Stimulated activated CD8-positive, alpha-beta memory T cell treated with anti-CD3 and anti-CD28 coated beads, Interleukin-12 subunit alpha, Interleukin-12 subunit beta, amount 100 ng/mL, for 24 hours (primary cell): ENCODE measurements around the gene AKAP7.
"Not testable (repeated sequence)": the region's sequence is repeated elsewhere in the genome, so short reads cannot be mapped to it uniquely, and the experiment has no call there.

Experiments used
- DNase-seq: peaks from one replicate; pipeline ENCODE4 v3.0.0-alpha.2; 2020; ENCODE audit errors: extremely low read depth

AKAP7 gene

DNA sequence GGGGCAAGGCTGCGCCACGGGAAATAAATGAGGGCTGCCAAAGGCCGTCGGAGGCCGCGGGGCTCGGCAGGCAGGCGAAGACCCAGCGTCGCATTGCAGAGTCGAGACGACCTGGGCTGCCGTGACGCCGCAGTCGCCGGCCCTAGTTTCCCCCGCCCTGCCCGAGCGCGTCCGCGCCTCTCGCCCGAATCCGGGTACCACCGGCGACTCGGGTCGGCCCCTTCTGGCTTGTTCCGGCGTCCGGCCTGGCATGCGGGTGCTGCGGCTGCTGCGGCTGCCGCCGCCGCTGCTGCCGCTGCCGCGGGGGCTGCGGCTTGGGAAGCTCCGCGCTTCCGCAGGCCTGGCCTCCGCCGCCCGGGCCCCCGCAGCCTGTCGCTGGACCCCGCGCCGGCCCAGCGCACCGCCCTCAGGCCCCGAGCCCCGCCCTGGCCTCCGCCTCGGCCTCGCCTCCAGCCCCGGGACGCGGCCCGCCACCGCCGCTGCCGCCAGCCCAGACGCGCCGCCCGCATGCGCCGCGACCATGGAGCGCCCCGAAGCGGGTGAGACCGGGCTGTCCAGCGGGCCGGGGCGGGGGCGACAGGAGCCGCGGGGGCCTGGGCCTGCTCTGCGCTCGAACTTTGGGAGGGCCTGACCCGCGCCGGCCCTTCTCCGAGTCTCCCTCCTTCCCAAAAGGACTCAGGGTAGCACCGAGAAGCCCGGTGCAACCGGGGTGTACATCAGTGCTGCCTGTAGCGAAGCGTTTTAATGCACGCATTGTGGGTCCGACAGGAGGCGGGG is at the start of gene AKAP7:
AKAP7 (plus strand) TSS at position 224 of the 777 bp plus-strand sequence; CDS start at position 521, 297 bp downstream.
- DNase-seq, result peak; percentile 26

DNA sequence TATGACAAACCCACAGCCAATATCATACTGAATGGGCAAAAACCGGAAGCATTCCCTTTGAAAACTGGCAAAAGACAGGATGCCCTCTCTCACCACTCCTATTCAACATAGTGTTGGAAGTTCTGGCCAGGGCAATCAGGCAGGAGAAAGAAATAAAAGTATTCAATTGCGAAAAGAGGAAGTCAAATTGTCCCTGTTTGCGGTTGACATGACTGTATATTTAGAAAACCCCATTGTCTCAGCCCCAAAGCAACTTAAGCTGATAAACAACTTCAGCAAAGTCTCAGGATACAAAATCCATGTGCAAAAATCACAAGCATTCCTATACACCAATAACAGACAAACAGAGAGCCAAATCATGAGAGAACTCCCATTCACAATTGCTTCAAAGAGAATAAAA is 44.9 kb upstream of the AKAP7 start:
- not testable (repeated sequence) for DNase-seq

DNA sequence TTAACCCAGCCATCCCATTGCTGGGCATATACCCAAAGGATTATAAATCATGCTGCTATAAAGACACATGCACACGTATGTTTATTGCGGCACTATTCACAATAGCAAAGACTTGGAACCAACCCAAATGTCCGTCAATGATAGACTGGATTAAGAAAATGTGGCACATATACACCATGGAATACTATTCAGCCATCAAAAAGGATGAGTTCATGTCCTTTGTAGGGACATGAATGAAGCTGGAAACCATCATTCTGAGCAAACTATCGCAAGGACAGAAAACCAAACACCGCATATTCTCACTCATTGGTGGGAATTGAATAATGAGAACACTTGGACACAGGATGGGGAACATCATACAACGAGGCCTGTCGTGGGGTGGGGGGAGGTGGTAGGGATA is 43.3 kb upstream of the AKAP7 start:
- not testable (repeated sequence) for DNase-seq

DNA sequence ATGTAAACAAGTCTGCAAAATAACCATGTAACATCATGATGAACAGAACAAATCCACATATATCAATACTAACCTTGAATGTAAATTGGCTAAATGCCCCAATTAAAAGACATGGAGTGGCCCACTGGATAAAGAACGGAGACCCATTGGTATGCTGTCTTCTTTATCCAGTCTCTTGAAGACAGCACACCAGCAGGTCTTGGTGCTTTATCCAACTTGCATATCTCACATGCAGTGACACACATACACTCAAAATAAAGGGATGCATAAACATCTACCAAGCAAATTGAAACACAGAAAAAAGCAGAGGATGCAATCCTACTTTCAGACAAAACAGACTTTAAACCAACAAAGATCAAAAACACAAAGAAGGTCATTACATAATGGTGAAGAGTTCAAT is 41.9 kb upstream of the AKAP7 start:
- no peak for DNase-seq

DNA sequence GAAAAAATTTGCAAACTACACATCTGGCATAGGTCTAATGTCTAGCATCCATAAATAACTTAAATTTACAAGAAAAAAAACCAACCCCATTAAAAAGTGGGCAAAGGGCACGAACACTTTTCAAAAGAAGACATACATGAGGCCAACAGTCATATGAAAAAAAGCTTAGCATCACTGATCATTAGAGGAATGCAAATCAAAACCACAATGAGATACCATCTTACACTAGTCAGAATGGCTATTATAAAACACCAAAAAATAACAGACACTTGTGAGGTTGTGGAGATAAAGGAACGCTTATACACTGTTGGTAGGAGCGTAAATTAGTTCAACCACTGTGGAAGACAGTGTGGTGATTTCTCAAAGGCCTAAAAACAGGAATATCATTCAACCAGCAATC is 38.5 kb upstream of the AKAP7 start:
- DNase-seq, result no peak

DNA sequence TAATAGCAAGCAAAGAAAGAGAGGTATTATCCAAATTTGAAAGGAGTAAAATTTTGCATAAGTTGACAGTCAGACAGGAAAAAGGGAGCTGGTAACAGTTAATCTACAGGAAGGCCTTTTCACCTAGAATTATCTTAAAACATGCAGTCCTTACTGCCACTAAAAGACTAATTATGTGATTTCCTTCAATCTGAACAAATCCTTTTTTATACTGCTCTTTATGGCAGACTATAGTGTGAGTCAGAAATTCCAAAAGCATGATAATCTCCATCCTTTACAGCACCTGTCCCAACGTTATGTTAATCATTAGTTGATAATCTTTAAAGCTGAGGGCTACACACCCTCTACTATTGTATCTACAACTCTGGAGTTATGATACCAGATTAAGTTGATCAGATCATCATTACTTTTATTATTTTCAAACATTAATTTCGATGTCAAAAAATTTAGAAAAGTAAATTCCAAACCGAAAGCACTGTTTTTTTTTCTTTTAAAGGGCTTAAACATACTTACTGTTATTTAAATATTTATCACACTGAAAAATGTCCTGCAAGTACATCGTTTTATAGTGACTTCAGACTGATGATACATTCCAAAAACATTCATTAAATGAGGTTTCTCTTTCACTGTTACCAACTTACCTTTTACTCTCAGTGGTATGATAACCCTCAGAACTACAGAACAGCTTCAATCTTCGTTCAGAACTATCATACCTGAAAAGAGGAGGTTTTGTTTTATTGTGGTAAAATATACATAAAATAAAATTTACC is 33.2 kb upstream of the AKAP7 start:
- DNase-seq, result no peak

DNA sequence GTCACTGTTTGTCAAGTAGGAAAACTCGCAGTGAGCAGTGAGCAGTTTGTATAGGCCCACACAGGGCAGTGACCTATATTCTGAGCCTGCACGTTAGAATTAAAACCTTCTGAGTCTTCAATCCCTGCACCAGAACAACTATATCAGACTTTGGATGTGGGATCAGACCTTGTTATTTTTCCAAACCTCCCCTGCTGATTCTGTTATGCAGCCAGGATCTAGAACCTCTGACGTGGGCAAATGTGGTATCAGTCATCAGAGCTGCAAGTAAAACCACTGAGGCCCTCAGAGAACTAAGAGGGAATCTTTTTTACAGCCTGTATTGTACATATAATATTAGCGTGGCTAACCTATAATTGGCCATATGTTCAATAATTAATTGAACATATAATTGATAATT is 32.0 kb upstream of the AKAP7 start:
- no peak for DNase-seq

DNA sequence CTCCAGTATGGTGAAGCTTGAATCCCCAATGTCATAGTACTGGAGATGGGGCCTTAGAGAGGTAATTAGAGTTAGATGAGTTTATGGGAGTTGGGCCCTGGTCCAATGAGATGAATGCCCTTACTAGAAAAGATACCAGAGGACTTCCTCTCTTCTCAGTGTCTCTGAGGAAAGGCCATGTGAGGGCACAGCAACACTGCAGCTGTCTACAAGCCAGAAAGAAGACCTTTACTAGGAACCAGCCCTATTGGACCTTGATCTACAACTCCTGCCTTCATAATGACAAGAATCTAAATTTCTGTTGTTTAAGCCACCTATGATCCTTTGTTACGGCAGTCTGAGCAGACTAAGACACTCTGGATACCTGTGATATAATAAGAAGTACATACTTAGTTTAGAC is 31.4 kb upstream of the AKAP7 start:
- no peak for DNase-seq

DNA sequence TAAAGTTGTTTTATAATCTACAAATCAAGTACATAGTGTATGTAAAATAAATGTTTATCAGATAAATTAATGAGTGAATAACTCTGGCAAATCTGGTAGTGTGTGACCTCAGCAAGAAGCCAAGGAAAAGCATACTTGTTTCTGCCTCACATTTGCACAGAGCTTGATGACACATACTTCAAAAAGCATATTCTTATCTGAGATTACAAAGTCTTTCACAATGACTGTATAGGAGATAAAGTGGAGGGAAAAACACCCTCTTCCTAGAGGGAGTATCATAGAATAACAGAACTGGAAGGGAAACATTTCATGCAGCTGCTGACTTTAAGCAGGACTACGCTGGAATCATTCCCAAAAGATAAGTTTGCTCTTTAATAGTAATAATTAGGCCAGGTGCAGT is 28.1 kb upstream of the AKAP7 start:
- DNase-seq, result no peak

DNA sequence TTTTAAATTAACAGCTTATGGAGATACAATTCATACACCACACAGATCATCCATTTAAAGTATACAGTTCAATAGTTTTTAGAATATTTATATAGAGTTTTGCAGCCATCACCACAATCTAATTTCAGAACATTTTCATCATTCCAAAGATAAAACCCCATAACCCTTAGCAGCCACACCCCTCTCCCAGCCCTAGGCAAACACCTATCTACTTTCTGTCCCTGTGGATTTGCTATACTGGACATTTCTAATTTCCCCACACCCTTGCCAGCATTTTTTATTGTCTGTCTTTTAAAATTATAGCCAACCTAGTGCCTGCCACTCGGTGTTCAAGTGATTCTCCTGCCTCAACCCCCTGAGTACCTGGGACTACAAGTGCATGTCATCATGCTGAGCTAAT is 23.0 kb upstream of the AKAP7 start:
- no peak for DNase-seq

DNA sequence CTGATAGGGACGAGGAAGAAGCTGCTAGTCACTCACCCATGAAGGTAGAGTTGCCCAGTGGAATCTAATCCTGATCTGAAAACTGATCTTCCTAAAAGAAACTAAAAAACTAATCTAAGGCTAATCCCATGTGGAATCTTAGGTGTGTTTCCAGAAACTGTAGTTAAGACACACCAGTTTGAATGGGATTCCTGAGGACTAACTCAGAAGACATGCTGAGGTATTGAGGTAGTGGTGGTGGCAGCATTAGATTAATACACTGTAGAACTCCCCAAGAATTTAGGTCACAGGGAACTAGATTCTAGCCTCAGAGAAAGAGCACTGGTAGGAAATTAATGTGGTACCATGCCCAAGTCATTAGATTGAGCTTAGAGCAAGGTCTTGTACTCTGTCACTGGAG is 19.6 kb upstream of the AKAP7 start:
- DNase-seq, result no peak

DNA sequence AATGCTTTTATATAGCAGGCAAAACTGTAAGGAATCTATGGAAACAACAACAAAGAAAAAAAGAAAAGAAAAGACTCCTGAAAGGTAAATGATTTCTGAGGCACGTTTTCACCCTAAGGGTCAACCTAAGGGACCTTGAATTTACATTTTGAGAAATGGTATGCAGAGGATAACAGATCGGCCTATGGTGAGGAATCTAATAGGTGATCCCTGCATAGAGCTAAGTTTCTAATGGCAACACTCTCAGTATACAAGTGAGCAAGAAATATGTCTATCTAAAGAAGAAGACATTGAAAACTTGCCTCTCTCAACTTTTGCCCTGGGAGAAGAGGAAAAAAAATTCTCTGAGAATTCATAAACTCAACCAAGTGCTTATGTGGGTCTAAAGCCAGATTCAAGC is 18.9 kb upstream of the AKAP7 start:
- DNase-seq, result no peak

DNA sequence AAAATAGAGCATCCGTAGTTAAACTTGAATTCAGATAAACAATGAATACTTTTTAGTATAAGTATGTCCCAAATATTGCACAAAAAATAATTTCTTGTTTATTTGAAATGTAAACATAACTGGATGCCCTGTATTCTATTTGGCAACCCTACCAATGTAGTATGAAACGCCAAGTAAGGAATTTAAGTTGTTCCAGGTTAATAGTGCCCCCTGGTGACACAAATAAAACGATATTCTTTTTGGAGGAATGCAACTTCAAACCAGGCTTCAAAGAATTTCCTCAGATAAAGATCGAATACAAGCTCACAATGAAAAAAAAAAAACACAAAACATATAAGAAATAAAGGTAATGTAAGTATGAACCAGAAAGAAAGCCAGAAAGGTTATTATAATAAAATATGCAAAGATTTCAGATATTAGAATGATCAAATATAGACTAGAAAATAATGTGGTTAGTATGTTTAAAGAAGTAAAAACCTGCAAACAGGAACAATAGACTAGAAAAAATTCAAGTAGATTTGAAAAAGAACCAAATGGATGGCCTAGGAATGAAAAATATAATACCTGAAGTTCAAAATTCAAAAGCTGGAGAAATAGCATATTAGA is 18.4 kb upstream of the AKAP7 start:
- no peak for DNase-seq

DNA sequence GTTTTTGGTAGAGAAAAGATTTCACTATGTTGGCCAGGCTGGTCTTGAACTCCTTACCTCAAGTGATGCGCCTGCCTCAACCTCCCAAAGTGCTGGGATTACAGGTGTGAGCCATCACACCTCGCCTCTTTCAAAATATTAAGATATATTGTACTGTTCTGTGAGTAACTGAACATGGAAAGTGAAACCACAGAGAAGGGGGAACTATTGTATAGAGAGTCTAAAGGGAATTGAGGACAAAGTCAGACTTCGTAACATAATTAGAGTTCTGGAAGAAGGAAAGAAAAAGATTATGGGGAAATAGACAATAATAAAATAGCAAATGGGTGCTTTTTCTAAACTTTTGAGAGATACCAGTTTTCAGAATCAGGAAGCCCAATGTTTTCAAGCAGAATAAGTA is 17.4 kb upstream of the AKAP7 start:
- DNase-seq, result no peak

DNA sequence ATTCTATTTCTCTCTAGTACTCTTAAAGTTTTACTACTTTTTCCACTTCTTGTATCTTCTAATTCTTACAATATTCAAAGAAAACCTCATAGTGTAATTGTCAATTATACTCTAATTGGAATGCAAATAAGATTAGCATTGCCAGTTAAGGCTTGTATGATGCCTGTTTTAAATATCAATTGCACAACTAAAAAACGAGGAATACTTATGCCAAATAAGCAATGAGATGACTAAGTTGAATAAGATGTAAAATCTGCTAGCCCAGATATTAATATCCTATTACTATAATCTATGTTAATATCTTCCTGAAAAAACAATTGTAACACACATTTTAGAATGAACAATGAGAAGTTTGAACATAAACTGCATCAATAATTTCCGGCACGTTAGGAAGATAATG is 13.3 kb upstream of the AKAP7 start:
- DNase-seq, result no peak

DNA sequence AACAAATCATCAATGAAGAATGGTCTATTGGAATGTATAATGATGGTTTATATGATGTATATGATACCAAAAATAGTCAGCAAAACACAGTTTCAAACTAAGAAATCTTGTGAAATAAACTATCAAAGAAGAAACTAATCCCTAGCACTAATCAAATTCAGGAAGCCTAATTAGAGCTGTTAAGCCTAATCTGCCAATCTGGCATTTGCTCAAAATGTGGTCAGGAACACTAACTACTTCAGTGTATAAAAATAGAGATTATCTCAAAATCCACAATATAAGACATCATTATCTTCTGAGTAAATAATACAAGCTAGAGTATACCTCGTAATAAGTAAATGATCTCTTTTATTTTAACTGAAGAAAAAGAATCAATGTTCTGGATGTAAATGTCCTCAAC is 12.8 kb upstream of the AKAP7 start:
- DNase-seq, result no peak

DNA sequence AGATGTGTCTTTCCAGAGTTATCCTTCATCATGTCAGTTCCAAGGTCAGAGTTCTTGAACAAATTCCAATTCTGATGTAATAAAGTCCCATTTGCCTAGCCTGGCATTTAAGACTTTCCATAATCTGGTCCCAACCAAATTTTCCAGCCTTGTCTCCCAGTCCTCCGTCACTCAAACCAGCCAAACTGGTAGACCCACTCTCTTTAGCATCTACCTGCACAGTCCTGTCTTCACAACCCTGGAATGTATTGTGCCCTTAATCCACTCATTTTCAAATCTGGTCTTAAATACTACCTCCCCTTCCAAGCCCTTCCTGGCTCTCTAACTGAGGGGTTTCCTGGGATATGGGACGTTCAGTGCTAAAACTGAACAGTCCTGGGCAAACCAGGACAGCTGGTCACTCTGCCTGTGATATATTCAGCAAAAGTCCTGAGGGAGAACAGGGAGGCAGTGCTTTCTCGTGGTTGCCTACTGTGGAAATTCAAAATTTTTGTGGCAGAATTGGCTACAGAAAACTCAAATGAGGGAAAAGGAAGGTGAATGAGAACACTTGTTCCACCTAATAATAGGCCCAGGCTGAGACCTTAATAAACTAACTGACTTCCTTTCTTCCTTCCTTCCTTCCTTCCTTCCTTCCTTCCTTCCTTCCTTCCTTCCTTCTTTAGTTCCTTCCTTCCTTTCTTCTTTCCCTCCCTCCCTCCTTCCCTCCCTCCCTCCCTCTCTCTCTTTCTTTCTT is 10.8 kb upstream of the AKAP7 start:
- no peak for DNase-seq

DNA sequence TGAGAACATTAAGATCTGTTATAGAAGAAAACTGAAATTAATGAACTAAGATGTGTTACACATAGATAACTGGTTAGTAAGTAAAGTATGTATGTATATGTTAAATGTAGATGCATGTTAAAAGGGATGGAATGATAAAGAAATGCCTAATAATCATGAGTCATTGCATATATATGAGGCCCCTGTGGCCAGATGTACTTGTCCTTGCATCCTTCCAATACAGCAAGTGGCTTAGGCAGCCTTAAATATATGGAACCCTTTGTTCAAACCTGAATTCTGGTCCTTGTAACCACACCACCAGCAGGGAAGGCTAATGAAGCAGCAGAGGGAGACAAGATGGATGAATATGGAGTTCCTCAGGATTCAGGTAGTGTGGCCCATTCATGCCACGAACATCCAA is 9.8 kb upstream of the AKAP7 start:
- no peak for DNase-seq

DNA sequence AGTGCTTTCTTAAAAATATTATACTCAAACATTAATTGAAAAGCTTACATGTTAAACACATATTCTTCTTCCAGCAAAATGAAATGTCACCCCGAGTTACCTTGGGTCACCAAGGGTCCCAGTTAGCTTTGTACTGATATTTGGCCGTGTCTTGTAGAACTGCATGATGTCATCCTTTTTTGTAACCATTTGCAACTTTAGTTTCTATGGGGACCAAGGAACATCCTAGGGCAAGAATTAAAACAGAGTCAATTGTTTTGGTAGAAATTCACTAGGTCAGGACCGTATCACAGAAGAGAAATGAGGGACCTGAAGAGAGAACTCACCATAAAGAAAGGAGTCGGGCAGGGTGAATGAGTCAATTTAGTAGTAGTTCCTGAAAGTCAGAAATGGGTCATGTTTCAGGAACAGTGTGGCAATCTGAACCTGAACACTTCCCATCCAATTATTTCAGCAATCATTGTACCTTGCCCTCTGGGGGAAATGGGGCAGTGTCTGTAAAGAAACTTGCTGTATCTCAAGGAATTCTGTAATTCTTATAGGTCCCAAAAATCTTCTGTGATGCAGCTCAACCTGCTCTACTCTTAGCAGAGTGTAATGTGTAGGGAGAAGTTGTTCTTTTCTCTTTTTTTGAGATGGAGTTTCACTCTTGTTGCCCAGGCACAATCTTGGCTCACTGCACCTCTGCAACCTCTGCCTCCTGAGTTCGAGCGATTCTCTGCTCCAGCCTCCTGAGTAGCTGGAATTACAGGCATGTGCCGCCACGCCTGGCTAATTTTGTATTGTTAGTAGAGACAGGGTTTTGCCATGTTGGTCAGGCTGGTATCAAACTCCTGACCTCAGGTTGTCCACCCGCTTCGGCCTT is 5.3 kb upstream of the AKAP7 start:
- no peak for DNase-seq

DNA sequence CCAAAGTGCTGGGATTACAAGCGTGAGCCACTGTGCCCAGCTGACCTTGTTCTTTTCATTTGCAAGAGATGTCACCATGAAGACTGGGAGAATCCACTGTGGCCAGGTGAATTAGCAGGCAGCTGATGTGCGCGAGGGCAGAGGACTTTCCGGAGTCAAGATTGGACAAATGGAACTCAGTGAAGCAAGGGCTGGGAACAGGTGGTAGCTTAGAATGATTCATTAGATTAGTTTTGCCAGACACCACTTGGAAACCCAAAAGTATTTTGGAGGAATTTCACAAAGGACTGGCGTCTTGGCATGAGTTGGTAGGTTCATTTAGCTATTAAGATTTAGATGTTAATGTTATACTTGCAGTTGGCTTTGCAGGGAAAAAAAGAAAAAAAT is 4.7 kb upstream of the AKAP7 start:
- DNase-seq, result no peak

DNA sequence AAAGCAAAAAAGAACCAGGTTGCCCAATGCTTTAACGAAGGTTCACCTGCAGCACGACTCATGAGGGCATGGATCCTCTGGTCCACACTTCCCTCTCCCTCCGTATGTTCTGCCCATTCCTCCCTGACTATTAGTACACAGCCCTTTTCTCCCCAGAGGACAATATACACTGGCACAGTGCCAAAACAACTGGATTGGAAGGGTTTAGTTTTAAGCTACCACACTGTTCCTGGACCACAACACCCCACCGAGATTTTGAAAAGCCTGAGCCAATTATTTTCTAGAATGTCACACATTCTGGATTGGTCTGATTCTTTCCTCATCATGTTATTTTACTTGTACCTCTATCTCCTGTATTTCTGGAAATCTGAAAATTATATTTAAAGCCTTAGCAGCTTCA is 2.9 kb upstream of the AKAP7 start:
- no peak for DNase-seq
